NCI-H1694 treated with DMSO at 0.1 percent for 48 hours (cell line): ENCODE measurements around the gene TBC1D24.
"Not testable (repeated sequence)": the region's sequence is repeated elsewhere in the genome, so short reads cannot be mapped to it uniquely, and the experiment has no call there.

ENCODE experiments used
- DNase-seq: peaks from one replicate; lab custom pipeline; 2025; lab: John Stamatoyannopoulos, UW

The TBC1D24 gene

GRCh38 chr16:2474877-2475412 is at the start of gene TBC1D24:
Gene TBC1D24, plus strand, starts transcription at chr16:2475127. Its CDS starts 21,022 bp downstream, at chr16:2496149.
- peak; percentile 17 for DNase-seq

GRCh38 chr16:2425825-2426430 is 49.0 kb upstream of the TBC1D24 start:
- DNase-seq: no peak

- DNase-seq: no peak
Measured at GRCh38 chr16:2426941-2427361, 48.0 kb upstream of the TBC1D24 start.

- no peak for DNase-seq
Measured at GRCh38 chr16:2427526-2427925, 47.4 kb upstream of the TBC1D24 start.

GRCh38 chr16:2428051-2428783 is 46.7 kb upstream of the TBC1D24 start:
- no peak for DNase-seq

- no peak for DNase-seq
Measured at GRCh38 chr16:2428784-2429033, 46.2 kb upstream of the TBC1D24 start.

- DNase-seq: peak; percentile 69
Measured at GRCh38 chr16:2429034-2429770, 45.7 kb upstream of the TBC1D24 start, which contains the start of gene CCNF. Gene CCNF, plus strand, starts transcription at chr16:2429447. Its CDS starts 35 bp downstream, at chr16:2429482.

GRCh38 chr16:2429771-2430663 is 44.9 kb upstream of the TBC1D24 start:
- DNase-seq: no peak

- DNase-seq: no peak
Measured at GRCh38 chr16:2432286-2432685, 42.6 kb upstream of the TBC1D24 start.

GRCh38 chr16:2432801-2433505 is 42.0 kb upstream of the TBC1D24 start:
- no peak for DNase-seq

- not testable (repeated sequence) for DNase-seq
Measured at GRCh38 chr16:2435236-2435635, 39.7 kb upstream of the TBC1D24 start.

- no peak for DNase-seq
Measured at GRCh38 chr16:2436110-2436509, 38.8 kb upstream of the TBC1D24 start.

GRCh38 chr16:2437032-2437790 is 37.7 kb upstream of the TBC1D24 start:
- no peak for DNase-seq

- no peak for DNase-seq
Measured at GRCh38 chr16:2438121-2438520, 36.8 kb upstream of the TBC1D24 start.

- no peak for DNase-seq
Measured at GRCh38 chr16:2439598-2439997, 35.3 kb upstream of the TBC1D24 start.

GRCh38 chr16:2441143-2441804 is 33.7 kb upstream of the TBC1D24 start:
- DNase-seq: not testable (repeated sequence)

- DNase-seq: no peak
Measured at GRCh38 chr16:2443555-2443954, 31.4 kb upstream of the TBC1D24 start.

GRCh38 chr16:2447920-2448583 is 26.9 kb upstream of the TBC1D24 start:
- DNase-seq: no peak

- DNase-seq: no peak
Measured at GRCh38 chr16:2449118-2449517, 25.8 kb upstream of the TBC1D24 start.
